Hepatocyte (in vitro differentiated cells): ENCODE results near the gene SVIL.

ENCODE experiments used
- EZH2 ChIP-seq: fragments of 200-600 bp; sonication (generic); IDR thresholded peaks from 2 replicates; pipeline ENCODE4 v1.6.1; 2016; ENCODE audit warnings: antibody characterized with exemption, mild to moderate bottlenecking, borderline replicate concordance
- EZH2phosphoT487 ChIP-seq: fragments of 200-600 bp; sonication (generic); IDR thresholded peaks from one replicate; pipeline ENCODE4 v1.6.1; 2018; ENCODE audit warnings: antibody characterized with exemption, mild to moderate bottlenecking, low read depth, moderate library complexity; ENCODE audit not compliant: unreplicated experiment, severe bottlenecking

GRCh38 chr10:29608062-29608461 is 26.7 kb downstream of the SVIL start:
- TF ChIP-seq EZH2phosphoT487 (no peak), EZH2 (no peak)
